Spinal cord (tissue), 10 donors: ENCODE measurements around the gene SLC28A1. TPM values are rescaled to one million over a fixed set of nuclear protein-coding genes. Genes with fewer than 3 reads are reported as not detected.

Experiments
- DNase-seq, 6 donors: peaks; one replicate each; pipeline versions ENCODE4 v3.0.0 to v3.0.0-alpha.2; 2013 to 2015; ENCODE audit warnings: low spot score in 6 of 6, low read depth in 4 of 6
- H3K27ac ChIP-seq: one replicate; pipeline ENCODE4 v1.5.1; 2013; ENCODE audit warnings: low read depth, low read length, control low read depth
- H3K27me3 ChIP-seq: one replicate; pipeline ENCODE4 v1.6.1; 2013; ENCODE audit warnings: low read length; ENCODE audit not compliant: control insufficient read depth, insufficient read depth
- H3K36me3 ChIP-seq: one replicate; pipeline ENCODE4 v1.6.1; 2013; ENCODE audit warnings: low read length; ENCODE audit not compliant: control insufficient read depth, insufficient read depth
- H3K4me1 ChIP-seq: one replicate; pipeline ENCODE4 v1.6.1; 2013; ENCODE audit warnings: low read length; ENCODE audit not compliant: control insufficient read depth, insufficient read depth
- H3K4me3 ChIP-seq: one replicate; pipeline ENCODE4 v1.5.1; 2013; ENCODE audit warnings: low read depth, low read length, control low read depth
- H3K9me3 ChIP-seq: one replicate; pipeline ENCODE4 v1.6.1; 2013; ENCODE audit warnings: low read length; ENCODE audit not compliant: control insufficient read depth, insufficient read depth
- WGBS: methylation state at CpG from one replicate; pipeline ENCODE4 v1.1.5; 2013; ENCODE audit warnings: missing lambda C conversion rate; ENCODE audit not compliant: insufficient coverage; 5-methylcytosine and 5-hydroxymethylcytosine counted together
- polyA plus RNA-seq, 2 donors: library from polyadenylated mRNA; unstranded; fragments of 120-200 nt; gene quantifications; one replicate each; pipeline ENCODE4 v1.2.1, GENCODE V29; 2013; ENCODE audit not compliant: insufficient read length in 2 of 2
- total RNA-seq, 2 donors: library from RNA; depleted of rRNA in 1 of 2; stranded (reverse); fragments of 120-200 nt in 1 of 2; fragments of >200 nt in 1 of 2; gene quantifications; one replicate each; pipeline versions ENCODE4 v1.2.3 to v1.2.4, GENCODE V29; 2013 to 2014
- donor health status: healthy.

Gene SLC28A1
- total and polyA plus RNA-seq, 4 donors: 0.13 to 0.22 (median 0.20) TPM

- WGBS: 96% methylated on average over 6 of the region's 8 CpGs
- H3K27me3 ChIP-seq: no peaks in the 10 kb centered on the region
- no peak overlapping the region for H3K4me3 ChIP-seq
- no peak overlapping the region for H3K27ac ChIP-seq
- H3K36me3 ChIP-seq: peaks cover 33% of the 10 kb centered on the region
- H3K4me1 ChIP-seq: peaks cover 6% of the 10 kb centered on the region
- no peaks in the 10 kb centered on the region for H3K9me3 ChIP-seq
- no peak for DNase-seq
Observed at GRCh38 chr15:84859144-84859543, 25.3 kb upstream of the SLC28A1 start.

GRCh38 chr15:84859651-84860050 lies 24.8 kb upstream of the SLC28A1 start:
- no peak for DNase-seq
- 98% methylated on average over 15 of the region's 15 CpGs for WGBS
- peaks cover 33% of the 10 kb centered on the region for H3K36me3 ChIP-seq
- H3K4me1 ChIP-seq: peaks cover 10% of the 10 kb centered on the region
- H3K27ac ChIP-seq: no peak overlapping the region
- no peaks in the 10 kb centered on the region for H3K27me3 ChIP-seq
- H3K9me3 ChIP-seq: no peaks in the 10 kb centered on the region
- H3K4me3 ChIP-seq: no peak overlapping the region

GRCh38 chr15:84861781-84862180 lies 22.7 kb upstream of the SLC28A1 start:
- H3K27me3 ChIP-seq: no peaks in the 10 kb centered on the region
- no peak overlapping the region for H3K4me3 ChIP-seq
- WGBS: 71% methylated on average over 1 of the region's 3 CpGs
- peaks cover 30% of the 10 kb centered on the region for H3K36me3 ChIP-seq
- no peaks in the 10 kb centered on the region for H3K9me3 ChIP-seq
- peaks cover 6% of the 10 kb centered on the region for H3K4me1 ChIP-seq
- H3K27ac ChIP-seq: no peak overlapping the region
- DNase-seq: no peak

- DNase-seq: no peak
- Histone ChIP-seq H3K27ac (no peak overlapping the region), H3K9me3 (no peaks in the 10 kb centered on the region), H3K27me3 (no peaks in the 10 kb centered on the region), H3K4me1 (peaks cover 6% of the 10 kb centered on the region), H3K4me3 (no peak overlapping the region), H3K36me3 (peaks cover 24% of the 10 kb centered on the region)
- 92% methylated on average over 14 of the region's 17 CpGs for WGBS
Observed at GRCh38 chr15:84862214-84862975, 22.1 kb upstream of the SLC28A1 start.

GRCh38 chr15:84863565-84864443 lies 20.7 kb upstream of the SLC28A1 start:
- Histone ChIP-seq H3K9me3 (no peaks in the 10 kb centered on the region), H3K27ac (peak overlapping the region; percentile 27), H3K36me3 (peaks cover 22% of the 10 kb centered on the region), H3K4me1 (peaks cover 6% of the 10 kb centered on the region), H3K27me3 (no peaks in the 10 kb centered on the region), H3K4me3 (no peak overlapping the region)
- WGBS: 82% methylated on average over 11 of the region's 13 CpGs
- DNase-seq: peak in 1 of 6 donors; percentile 42

GRCh38 chr15:84864444-84864795 lies 20.0 kb upstream of the SLC28A1 start:
- peak in 2 of 6 donors; percentile 32 to 37 for DNase-seq
- H3K27me3 ChIP-seq: no peaks in the 10 kb centered on the region
- H3K27ac ChIP-seq: peak overlapping the region; percentile 27
- 18% methylated on average over 5 of the region's 7 CpGs for WGBS
- H3K4me3 ChIP-seq: peak overlapping the region; percentile 10
- no peaks in the 10 kb centered on the region for H3K9me3 ChIP-seq
- H3K36me3 ChIP-seq: peaks cover 22% of the 10 kb centered on the region
- H3K4me1 ChIP-seq: peaks cover 6% of the 10 kb centered on the region

- Histone ChIP-seq H3K27me3 (no peaks in the 10 kb centered on the region), H3K4me1 (peaks cover 6% of the 10 kb centered on the region), H3K9me3 (no peaks in the 10 kb centered on the region), H3K36me3 (peaks cover 17% of the 10 kb centered on the region), H3K27ac (no peak overlapping the region), H3K4me3 (no peak overlapping the region)
- no peak for DNase-seq
- WGBS: 67% methylated on average over 1 of the region's 5 CpGs
Observed at GRCh38 chr15:84865074-84865569, 19.3 kb upstream of the SLC28A1 start.

- no peak overlapping the region for H3K4me3 ChIP-seq
- peaks cover 12% of the 10 kb centered on the region for H3K4me1 ChIP-seq
- no peak overlapping the region for H3K27ac ChIP-seq
- WGBS: 84% methylated on average over 12 of the region's 12 CpGs
- no peaks in the 10 kb centered on the region for H3K27me3 ChIP-seq
- H3K9me3 ChIP-seq: no peaks in the 10 kb centered on the region
- DNase-seq: no peak
- peaks cover 14% of the 10 kb centered on the region for H3K36me3 ChIP-seq
Observed at GRCh38 chr15:84868037-84868880, 16.2 kb upstream of the SLC28A1 start.

GRCh38 chr15:84869510-84869909 lies 15.0 kb upstream of the SLC28A1 start:
- DNase-seq: no peak
- Histone ChIP-seq H3K4me1 (peaks cover 9% of the 10 kb centered on the region), H3K4me3 (no peak overlapping the region), H3K36me3 (peaks cover 14% of the 10 kb centered on the region), H3K27me3 (no peaks in the 10 kb centered on the region), H3K9me3 (no peaks in the 10 kb centered on the region), H3K27ac (no peak overlapping the region)
- 96% methylated on average over 3 of the region's 3 CpGs for whole genome bisulfite sequencing
